Measurements from ENCODE around the gene MTERF4. TPM values are rescaled to one million over a fixed set of nuclear protein-coding genes. Genes with fewer than 3 reads are reported as not detected.

The MTERF4 gene
- total RNA-seq, 1 donor: 30.0 TPM

DNA sequence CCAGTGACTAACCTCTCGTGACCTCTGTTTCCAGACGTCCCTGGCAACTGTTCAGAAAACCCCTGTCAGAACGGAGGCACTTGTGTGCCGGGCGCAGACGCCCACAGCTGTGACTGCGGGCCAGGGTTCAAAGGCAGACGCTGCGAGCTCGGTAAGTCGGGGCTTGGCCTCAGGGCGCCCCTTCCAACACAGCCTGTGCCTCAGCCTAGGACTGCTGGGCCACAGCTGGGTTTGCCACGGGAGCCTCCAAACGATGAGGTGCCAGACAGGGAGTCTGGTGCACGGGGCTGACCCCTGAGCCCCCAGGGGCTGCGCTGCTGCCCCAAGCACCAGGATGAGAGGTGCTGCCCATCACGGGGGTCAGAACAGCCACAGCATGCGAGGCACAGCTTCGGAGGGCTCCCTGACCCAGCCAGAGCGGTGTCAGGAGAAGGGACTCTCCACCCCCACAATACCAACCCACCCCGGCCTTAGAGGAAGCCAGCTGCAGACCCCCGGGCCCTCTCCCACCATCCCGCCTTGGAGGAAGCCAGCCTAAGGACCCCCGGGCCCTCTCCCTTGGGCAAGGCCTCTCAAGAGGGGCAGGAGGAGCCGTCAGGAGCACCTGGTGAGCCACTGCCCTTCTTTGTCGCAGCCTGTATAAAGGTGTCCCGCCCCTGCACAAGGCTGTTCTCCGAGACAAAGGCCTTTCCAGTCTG is 20.3 kb downstream of the MTERF4 start:
- peaks cover 3% of the 10 kb centered on the region for H4K20me1 ChIP-seq (ENCODE audit: insufficient read depth, low read length)
- no peaks in the 10 kb centered on the region for H3K27me3 ChIP-seq (ENCODE audit: insufficient read depth, low read length)
- H3K4me3 ChIP-seq (ENCODE audit: insufficient read depth, low read length): no peak overlapping the region
- H3K9me3 ChIP-seq (ENCODE audit: low read depth, low read length): no peaks in the 10 kb centered on the region
- no peak for DNase-seq (ENCODE audit: insufficient read length, low spot score, missing footprints)
- TF ChIP-seq, protein P1, sequence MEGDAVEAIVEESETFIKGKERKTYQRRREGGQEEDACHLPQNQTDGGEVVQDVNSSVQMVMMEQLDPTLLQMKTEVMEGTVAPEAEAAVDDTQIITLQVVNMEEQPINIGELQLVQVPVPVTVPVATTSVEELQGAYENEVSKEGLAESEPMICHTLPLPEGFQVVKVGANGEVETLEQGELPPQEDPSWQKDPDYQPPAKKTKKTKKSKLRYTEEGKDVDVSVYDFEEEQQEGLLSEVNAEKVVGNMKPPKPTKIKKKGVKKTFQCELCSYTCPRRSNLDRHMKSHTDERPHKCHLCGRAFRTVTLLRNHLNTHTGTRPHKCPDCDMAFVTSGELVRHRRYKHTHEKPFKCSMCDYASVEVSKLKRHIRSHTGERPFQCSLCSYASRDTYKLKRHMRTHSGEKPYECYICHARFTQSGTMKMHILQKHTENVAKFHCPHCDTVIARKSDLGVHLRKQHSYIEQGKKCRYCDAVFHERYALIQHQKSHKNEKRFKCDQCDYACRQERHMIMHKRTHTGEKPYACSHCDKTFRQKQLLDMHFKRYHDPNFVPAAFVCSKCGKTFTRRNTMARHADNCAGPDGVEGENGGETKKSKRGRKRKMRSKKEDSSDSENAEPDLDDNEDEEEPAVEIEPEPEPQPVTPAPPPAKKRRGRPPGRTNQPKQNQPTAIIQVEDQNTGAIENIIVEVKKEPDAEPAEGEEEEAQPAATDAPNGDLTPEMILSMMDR (IDR thresholded peaks at IDR 0.05; ENCODE audit: extremely low read depth, low read depth, low read length): no peak
- peaks cover 15% of the 10 kb centered on the region for H3K36me3 ChIP-seq (ENCODE audit: insufficient read depth, low read length)
- no peaks in the 10 kb centered on the region for H3K79me2 ChIP-seq (ENCODE audit: insufficient read depth, low read length)
- no peak overlapping the region for H3K4me2 ChIP-seq (ENCODE audit: insufficient read depth, low read length)
- H3K27ac ChIP-seq (ENCODE audit: low read depth, low read length): no peak overlapping the region
- H2AFZ ChIP-seq (ENCODE audit: low read length): no peak overlapping the region
- H3K4me1 ChIP-seq (ENCODE audit: insufficient read depth, low read length): no peaks in the 10 kb centered on the region

DNA sequence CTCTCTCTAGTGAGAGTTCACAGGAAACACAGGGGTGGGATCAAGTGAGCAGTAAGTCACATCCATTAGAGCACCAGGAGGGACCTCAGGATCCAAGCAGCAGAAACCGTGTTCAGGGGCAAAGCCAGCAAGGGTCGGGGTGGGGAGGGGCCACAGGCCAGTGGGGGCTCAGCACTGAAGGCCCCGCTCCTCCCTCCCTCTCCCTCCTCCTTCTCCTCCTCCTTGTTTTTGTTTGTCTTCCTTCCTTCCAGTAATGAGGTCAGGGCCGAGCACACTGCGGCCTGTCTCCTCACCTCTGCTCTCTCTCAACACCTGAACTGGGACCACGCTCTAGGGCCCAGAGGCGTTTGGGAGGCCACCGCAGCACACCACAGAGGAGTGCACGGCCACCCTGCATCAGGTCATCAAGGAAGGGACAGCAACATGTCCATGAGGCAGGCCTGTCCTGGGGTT is 20.9 kb downstream of the MTERF4 start:
- no peaks in the 10 kb centered on the region for H3K4me1 ChIP-seq (ENCODE audit: insufficient read depth, low read length)
- H4K20me1 ChIP-seq (ENCODE audit: insufficient read depth, low read length): peaks cover 3% of the 10 kb centered on the region
- H3K4me3 ChIP-seq (ENCODE audit: insufficient read depth, low read length): no peak overlapping the region
- H3K79me2 ChIP-seq (ENCODE audit: insufficient read depth, low read length): no peaks in the 10 kb centered on the region
- H3K4me2 ChIP-seq (ENCODE audit: insufficient read depth, low read length): no peak overlapping the region
- TF ChIP-seq, protein P1 (IDR thresholded peaks at IDR 0.05; ENCODE audit: extremely low read depth, low read depth, low read length): no peak
- no peak for DNase-seq (ENCODE audit: insufficient read length, low spot score, missing footprints)
- H2AFZ ChIP-seq (ENCODE audit: low read length): no peak overlapping the region
- no peaks in the 10 kb centered on the region for H3K27me3 ChIP-seq (ENCODE audit: insufficient read depth, low read length)
- H3K36me3 ChIP-seq (ENCODE audit: insufficient read depth, low read length): peaks cover 9% of the 10 kb centered on the region
- no peak overlapping the region for H3K27ac ChIP-seq (ENCODE audit: low read depth, low read length)
- no peaks in the 10 kb centered on the region for H3K9me3 ChIP-seq (ENCODE audit: low read depth, low read length)

DNA sequence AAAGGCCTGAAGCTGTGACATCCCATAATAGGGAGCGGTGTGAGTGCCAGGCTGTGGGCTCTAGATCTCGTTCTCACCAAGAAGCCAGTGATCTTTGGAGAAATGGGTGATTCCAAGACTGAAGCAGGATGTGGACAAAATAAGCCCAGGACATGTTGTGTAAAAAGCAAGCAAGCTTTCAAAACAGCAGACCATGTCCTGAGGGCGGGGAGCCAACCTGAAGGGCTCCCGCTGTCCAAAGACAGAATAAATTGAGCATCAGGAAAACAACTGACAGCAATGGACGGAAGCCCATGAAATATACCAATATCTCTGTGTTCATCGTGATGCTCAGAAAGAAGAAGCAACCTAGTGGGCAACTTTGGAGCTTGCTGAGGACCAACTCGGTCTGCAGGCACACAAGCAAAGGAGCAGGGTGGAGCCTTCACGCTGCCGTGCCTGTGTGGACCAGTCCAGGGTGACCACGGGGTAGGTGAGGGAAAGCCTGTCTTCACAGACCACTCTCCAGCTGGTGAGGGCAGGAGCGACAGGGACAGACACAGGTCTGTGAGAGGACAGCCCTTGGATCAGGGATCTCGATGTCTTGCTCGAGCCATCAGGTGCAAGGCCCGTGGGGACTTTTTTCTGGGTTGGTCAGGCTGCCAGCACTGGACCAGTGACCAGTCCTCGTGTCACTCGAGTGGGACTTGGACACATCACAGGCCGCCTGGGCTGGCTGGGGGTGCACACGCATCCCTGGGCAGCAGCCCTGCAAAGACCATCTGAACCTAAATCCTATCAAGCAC is 21.5 kb downstream of the MTERF4 start:
- H3K27ac ChIP-seq (ENCODE audit: low read depth, low read length): no peak overlapping the region
- H3K4me1 ChIP-seq (ENCODE audit: insufficient read depth, low read length): no peaks in the 10 kb centered on the region
- H3K27me3 ChIP-seq (ENCODE audit: insufficient read depth, low read length): no peaks in the 10 kb centered on the region
- no peak overlapping the region for H3K4me2 ChIP-seq (ENCODE audit: insufficient read depth, low read length)
- TF ChIP-seq, protein P1 (IDR thresholded peaks at IDR 0.05; ENCODE audit: extremely low read depth, low read depth, low read length): no peak
- no peaks in the 10 kb centered on the region for H3K79me2 ChIP-seq (ENCODE audit: insufficient read depth, low read length)
- peaks cover 3% of the 10 kb centered on the region for H4K20me1 ChIP-seq (ENCODE audit: insufficient read depth, low read length)
- peak; percentile 74 for DNase-seq (ENCODE audit: insufficient read length, low spot score, missing footprints)
- no peaks in the 10 kb centered on the region for H3K9me3 ChIP-seq (ENCODE audit: low read depth, low read length)
- no peak overlapping the region for H2AFZ ChIP-seq (ENCODE audit: low read length)
- no peak overlapping the region for H3K4me3 ChIP-seq (ENCODE audit: insufficient read depth, low read length)
- H3K36me3 ChIP-seq (ENCODE audit: insufficient read depth, low read length): peaks cover 8% of the 10 kb centered on the region

GRCh38 chr2:241074901-241075540 is 27.1 kb downstream of the MTERF4 start:
- no peak overlapping the region for H3K4me2 ChIP-seq (ENCODE audit: insufficient read depth, low read length)
- DNase-seq (ENCODE audit: insufficient read length, low spot score, missing footprints): peak; percentile 65
- H3K27ac ChIP-seq (ENCODE audit: low read depth, low read length): no peak overlapping the region
- H3K79me2 ChIP-seq (ENCODE audit: insufficient read depth, low read length): no peaks in the 10 kb centered on the region
- no peaks in the 10 kb centered on the region for H3K4me1 ChIP-seq (ENCODE audit: insufficient read depth, low read length)
- H2AFZ ChIP-seq (ENCODE audit: low read length): no peak overlapping the region
- no peaks in the 10 kb centered on the region for H3K27me3 ChIP-seq (ENCODE audit: insufficient read depth, low read length)
- peaks cover 5% of the 10 kb centered on the region for H4K20me1 ChIP-seq (ENCODE audit: insufficient read depth, low read length)
- H3K4me3 ChIP-seq (ENCODE audit: insufficient read depth, low read length): no peak overlapping the region
- TF ChIP-seq, protein P1 (IDR thresholded peaks at IDR 0.05; ENCODE audit: extremely low read depth, low read depth, low read length): no peak
- H3K36me3 ChIP-seq (ENCODE audit: insufficient read depth, low read length): peaks cover 20% of the 10 kb centered on the region
- H3K9me3 ChIP-seq (ENCODE audit: low read depth, low read length): no peaks in the 10 kb centered on the region
